Upper lobe of left lung (tissue), 6 donors: Measurements from ENCODE around the gene INPP5E. TPM values are rescaled to one million over a fixed set of nuclear protein-coding genes. Genes with fewer than 3 reads are reported as not detected.

Source experiments
- ATAC-seq, 2 donors: fragments of 200-7000 bp; cut with Tn5 transposase; one replicate each; pipeline ENCODE4 v1.9.1; 2022; ENCODE audit warnings: mild to moderate bottlenecking in 2 of 2, moderate library complexity in 2 of 2; ENCODE audit not compliant: low FRiP score in 2 of 2
- DNase-seq, 2 donors: peaks; one replicate each; pipeline ENCODE4 v3.0.0-alpha.2; 2019 to 2020
- H3K27ac ChIP-seq, 4 donors: fragments of 200-600 bp; sonication (generic); one replicate each; pipeline ENCODE4 v1.5.1; 2016 to 2019
- H3K27me3 ChIP-seq, 4 donors: fragments of 200-600 bp; sonication (generic); one replicate each; pipeline ENCODE4 v1.5.1; 2017 to 2019
- H3K36me3 ChIP-seq, 4 donors: fragments of 200-600 bp; sonication (generic); one replicate each; pipeline ENCODE4 v1.5.1; 2016 to 2019
- H3K4me1 ChIP-seq, 4 donors: fragments of 200-600 bp; sonication (generic); one replicate each; pipeline ENCODE4 v1.5.1; 2018 to 2019
- H3K4me3 ChIP-seq, 4 donors: fragments of 200-600 bp; sonication (generic); one replicate each; pipeline ENCODE4 v1.5.1; 2017 to 2019; ENCODE audit warnings: mild to moderate bottlenecking in 2 of 4, moderate library complexity in 1 of 4
- H3K9me3 ChIP-seq, 4 donors: fragments of 200-600 bp; sonication (generic); one replicate each; pipeline ENCODE4 v1.5.1; 2018 to 2019
- EP300 ChIP-seq, 4 donors: sonication (generic); formaldehyde crosslinking; IDR thresholded peaks; one replicate each; pipeline ENCODE4 v1.5.1; 2017; ENCODE audit warnings: antibody characterized with exemption in 4 of 4, control low read depth in 2 of 4
- POLR2A ChIP-seq, 4 donors: fragments of 450-650 bp; IDR thresholded peaks; one replicate each; pipeline ENCODE4 v1.5.1; 2016 to 2017; ENCODE audit warnings: antibody characterized with exemption in 4 of 4, mild to moderate bottlenecking in 2 of 4
- POLR2AphosphoS5 ChIP-seq, 2 donors: sonication (generic); formaldehyde crosslinking; IDR thresholded peaks; one replicate each; pipeline ENCODE4 v1.5.1; 2017; ENCODE audit warnings: antibody characterized with exemption in 2 of 2
- WGBS, 2 donors: methylation state at CpG; one replicate each; pipeline ENCODE4 v1.1.5; 2017 to 2018; 5-methylcytosine and 5-hydroxymethylcytosine counted together
- total RNA-seq, 6 donors: library from RNA; depleted of rRNA in 4 of 6; stranded (reverse); fragments of >200 nt in 4 of 6; gene quantifications; one replicate each; pipeline versions ENCODE4 v1.1.0 to v1.2.1, GENCODE V29; 2016 to 2021
- TF ChIP-seq, protein P1 (sequence below), 6 experiments: fragments of 450-650 bp in 4 of 6; fragments of 200-600 bp in 2 of 6; sonication (generic) in 2 of 6; IDR thresholded peaks; one replicate each; pipeline ENCODE4 v1.5.1; 2016 to 2019; ENCODE audit warnings: antibody characterized with exemption in 6 of 6
- donor health status: DM: no; HTN: no; CAD: no; lungs with moderate emphysema.
- donor health status: DM: no; HTN: yes; CAD: no; lungs with severe emphysema.

The INPP5E gene, protein sequence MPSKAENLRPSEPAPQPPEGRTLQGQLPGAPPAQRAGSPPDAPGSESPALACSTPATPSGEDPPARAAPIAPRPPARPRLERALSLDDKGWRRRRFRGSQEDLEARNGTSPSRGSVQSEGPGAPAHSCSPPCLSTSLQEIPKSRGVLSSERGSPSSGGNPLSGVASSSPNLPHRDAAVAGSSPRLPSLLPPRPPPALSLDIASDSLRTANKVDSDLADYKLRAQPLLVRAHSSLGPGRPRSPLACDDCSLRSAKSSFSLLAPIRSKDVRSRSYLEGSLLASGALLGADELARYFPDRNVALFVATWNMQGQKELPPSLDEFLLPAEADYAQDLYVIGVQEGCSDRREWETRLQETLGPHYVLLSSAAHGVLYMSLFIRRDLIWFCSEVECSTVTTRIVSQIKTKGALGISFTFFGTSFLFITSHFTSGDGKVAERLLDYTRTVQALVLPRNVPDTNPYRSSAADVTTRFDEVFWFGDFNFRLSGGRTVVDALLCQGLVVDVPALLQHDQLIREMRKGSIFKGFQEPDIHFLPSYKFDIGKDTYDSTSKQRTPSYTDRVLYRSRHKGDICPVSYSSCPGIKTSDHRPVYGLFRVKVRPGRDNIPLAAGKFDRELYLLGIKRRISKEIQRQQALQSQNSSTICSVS
- total RNA-seq, result 10 to 100 TPM in 5 of 6 donors, 1 to 10 TPM in 1; 9.1 to 43.0 (median 14.1) TPM

DNA sequence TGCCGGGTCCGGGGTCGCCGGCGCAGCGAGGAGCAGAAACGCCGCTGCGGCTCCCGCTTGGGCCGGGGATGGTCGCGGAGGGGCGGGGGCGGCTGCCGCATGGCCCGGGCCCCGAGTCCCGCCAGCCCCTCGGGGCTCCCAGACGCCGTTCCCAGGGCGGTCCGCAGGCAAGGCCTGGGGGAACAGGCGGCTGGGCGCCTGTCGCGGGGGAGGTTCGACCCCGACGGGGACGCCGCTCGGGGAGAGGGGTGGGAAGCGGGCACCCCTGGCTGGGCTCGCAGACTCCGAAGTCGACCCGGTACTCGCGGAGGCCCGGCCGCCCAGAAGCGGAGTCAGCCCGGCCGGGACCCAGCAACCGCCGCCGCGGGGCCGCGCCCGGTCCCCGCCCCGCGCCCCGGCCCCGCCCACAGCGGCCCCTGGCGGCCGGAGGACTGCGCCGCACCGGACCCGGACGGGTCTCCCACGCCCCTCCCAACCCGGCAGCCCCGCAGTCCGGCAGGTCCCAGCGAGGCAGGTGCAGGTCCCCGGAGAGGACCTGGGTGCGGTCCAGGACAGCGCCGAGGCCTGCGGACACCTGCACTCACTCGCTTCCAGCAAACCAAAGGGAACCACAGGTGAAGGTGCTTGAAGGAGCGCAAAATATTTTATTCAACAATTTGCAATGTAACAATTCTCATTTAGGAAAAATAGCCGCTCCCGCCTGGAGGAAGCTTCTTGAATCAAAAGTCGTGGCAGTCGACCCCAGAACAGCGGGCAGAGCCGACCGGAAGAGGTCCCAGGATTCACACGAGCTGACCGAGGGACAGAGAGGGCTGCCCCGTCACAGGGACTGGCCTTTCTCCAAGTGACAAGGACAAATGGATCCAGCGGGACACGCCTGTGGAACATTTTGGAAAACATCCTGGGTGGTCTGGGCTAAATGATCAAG, at the start of gene INPP5E:
TSS of gene INPP5E (minus strand) at position 365 of the 928 bp plus-strand sequence. CDS start 426 bp downstream, outside the sequence.
- Histone ChIP-seq H3K27ac (peak within 1 kb of the TSS; percentile 75 to 86 (median 80)), H3K36me3 (peaks cover 11 to 49% (median 40%) of the 10 kb centered on the region in 4 donors), H3K4me3 (peak within 1 kb of the TSS; percentile 63 to 100 (median 91)), H3K4me1 (peaks cover 25 to 40% (median 28%) of the 10 kb centered on the region in 4 donors), H3K27me3 (no peaks in the 10 kb centered on the region), H3K9me3 (no peaks in the 10 kb centered on the region)
- peak; percentile 69 to 98 for DNase-seq
- TF ChIP-seq POLR2AphosphoS5 (IDR thresholded peaks at IDR 0.05) (no peak), POLR2A (IDR thresholded peaks at IDR 0.05) (peak in 1 of 4 donors; percentile 58)
- TF ChIP-seq, protein P1, sequence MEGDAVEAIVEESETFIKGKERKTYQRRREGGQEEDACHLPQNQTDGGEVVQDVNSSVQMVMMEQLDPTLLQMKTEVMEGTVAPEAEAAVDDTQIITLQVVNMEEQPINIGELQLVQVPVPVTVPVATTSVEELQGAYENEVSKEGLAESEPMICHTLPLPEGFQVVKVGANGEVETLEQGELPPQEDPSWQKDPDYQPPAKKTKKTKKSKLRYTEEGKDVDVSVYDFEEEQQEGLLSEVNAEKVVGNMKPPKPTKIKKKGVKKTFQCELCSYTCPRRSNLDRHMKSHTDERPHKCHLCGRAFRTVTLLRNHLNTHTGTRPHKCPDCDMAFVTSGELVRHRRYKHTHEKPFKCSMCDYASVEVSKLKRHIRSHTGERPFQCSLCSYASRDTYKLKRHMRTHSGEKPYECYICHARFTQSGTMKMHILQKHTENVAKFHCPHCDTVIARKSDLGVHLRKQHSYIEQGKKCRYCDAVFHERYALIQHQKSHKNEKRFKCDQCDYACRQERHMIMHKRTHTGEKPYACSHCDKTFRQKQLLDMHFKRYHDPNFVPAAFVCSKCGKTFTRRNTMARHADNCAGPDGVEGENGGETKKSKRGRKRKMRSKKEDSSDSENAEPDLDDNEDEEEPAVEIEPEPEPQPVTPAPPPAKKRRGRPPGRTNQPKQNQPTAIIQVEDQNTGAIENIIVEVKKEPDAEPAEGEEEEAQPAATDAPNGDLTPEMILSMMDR (IDR thresholded peaks at IDR 0.05), result peak; percentile 79 to 95 (median 89)
- whole genome bisulfite sequencing, 2 donors, result 33 to 34% methylated on average over 9 to 19 of the region's 90 CpGs
- peak; percentile 84 to 95 for ATAC-seq

DNA sequence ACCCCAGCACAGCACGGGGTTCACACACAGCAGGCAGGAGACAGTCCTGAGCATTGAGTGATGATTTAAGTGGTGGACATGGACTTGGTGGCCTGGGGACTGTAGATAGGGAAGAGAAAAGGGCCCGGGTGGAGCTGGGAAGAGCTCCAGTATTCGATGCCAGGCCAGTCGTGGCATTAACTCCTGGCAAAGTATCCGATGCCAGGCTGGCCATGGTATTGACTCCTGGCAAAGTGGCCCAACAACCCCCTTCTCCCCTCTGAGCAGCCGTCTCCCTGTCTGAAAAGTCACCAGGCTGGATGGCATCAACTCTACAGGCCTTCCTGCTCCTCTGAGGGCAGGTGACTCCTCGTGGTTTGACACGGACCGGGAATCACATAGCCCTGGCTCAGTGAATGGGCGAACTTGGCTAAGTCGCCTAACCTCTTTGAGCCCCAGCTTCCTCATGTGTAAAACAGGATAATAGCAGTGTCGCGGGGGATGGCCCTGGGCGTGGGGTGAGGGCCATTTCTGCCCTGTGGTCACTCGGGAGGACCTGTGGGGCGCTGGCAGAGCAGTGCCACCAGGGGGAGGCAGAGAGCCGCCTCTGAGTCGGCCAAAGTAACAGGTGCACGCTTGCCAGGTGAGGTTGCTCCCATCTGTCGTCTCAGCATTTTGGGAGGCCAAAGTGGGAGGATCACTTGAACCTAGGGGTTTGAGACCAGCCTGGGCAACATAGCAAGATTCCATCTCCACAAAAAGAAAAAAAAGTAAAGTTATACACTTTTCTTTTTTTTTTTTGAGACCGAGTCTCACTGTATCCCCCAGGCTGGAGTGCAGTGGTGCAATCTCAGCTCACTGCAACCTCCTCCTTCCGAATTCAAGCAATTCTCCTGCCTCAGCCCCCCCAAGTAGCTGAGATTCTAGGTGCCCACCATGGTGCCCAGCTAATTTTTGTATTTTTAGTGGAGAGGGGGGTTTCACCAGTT, 48.9 kb upstream of the INPP5E start:
- peak; percentile 51 to 74 for ATAC-seq
- H3K27ac ChIP-seq, result no peak overlapping the region
- 31 to 35% methylated on average over 22 of the region's 22 CpGs for WGBS, 2 donors
- no peak overlapping the region for H3K4me3 ChIP-seq
- DNase-seq, result peak; percentile 84 to 92
- no peaks in the 10 kb centered on the region for H3K27me3 ChIP-seq
- no peaks in the 10 kb centered on the region for H3K36me3 ChIP-seq
- TF ChIP-seq, protein P1 (IDR thresholded peaks at IDR 0.05), result peak; percentile 95 to 99 (median 98)
- no peak for TF ChIP-seq POLR2AphosphoS5 (IDR thresholded peaks at IDR 0.05)
- peaks cover 19 to 41% (median 26%) of the 10 kb centered on the region in 4 donors for H3K4me1 ChIP-seq
- H3K9me3 ChIP-seq, result no peaks in the 10 kb centered on the region

DNA sequence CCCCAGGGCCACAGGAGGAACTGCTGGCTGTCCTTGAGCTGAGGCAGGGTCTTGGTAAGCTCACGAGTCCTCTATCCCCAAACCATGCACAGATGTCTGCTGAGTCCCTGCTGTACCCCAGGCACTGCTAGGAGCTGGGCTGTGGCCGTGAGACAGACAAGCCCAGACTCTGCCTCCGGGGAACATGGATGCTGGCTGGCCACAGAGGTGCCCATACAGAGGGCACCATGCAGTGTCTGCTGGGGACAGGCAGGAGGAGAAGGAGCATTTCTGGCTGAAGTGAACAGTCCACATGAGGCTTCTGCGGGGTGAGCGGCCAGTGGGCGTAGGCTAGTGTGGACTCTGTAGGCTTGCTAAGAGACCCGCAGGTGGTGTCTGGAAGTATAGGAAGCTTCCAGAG, 48.0 kb upstream of the INPP5E start:
- no peaks in the 10 kb centered on the region for H3K9me3 ChIP-seq
- no peak overlapping the region for H3K27ac ChIP-seq
- peaks cover 18 to 34% (median 21%) of the 10 kb centered on the region in 4 donors for H3K4me1 ChIP-seq
- no peak for TF ChIP-seq POLR2AphosphoS5 (IDR thresholded peaks at IDR 0.05)
- TF ChIP-seq, protein P1 (IDR thresholded peaks at IDR 0.05), result no peak
- TF ChIP-seq POLR2A (IDR thresholded peaks at IDR 0.05), result no peak
- no peak for TF ChIP-seq EP300 (IDR thresholded peaks at IDR 0.05)
- no peak overlapping the region for H3K4me3 ChIP-seq
- 86 to 87% methylated on average over 5 to 7 of the region's 7 CpGs for WGBS, 2 donors
- no peak for DNase-seq
- no peaks in the 10 kb centered on the region for H3K27me3 ChIP-seq
- no peaks in the 10 kb centered on the region for H3K36me3 ChIP-seq
- no peak for ATAC-seq
